Body of pancreas (tissue), 4 donors: ENCODE data around the gene LTBR. TPM values are rescaled to one million over a fixed set of nuclear protein-coding genes. Genes with fewer than 3 reads are reported as not detected.

ENCODE experiments used
- ATAC-seq: fragments of 150-250 bp; one replicate; pipeline ENCODE4 v1.9.1; 2016
- DNase-seq, 4 donors: peaks; one replicate each; pipeline ENCODE4 v3.0.0-alpha.2; 2019
- H3K27ac ChIP-seq, 4 donors: fragments of 200-600 bp; sonication (generic); 1 replicate in 3 of 4; 2 replicates in 1 of 4; pipeline versions ENCODE4 v1.5.1 to v1.6.1; 2016 to 2019; ENCODE audit warnings: mild to moderate bottlenecking in 1 of 4, mixed read lengths in 1 of 4, moderate library complexity in 1 of 4
- H3K27me3 ChIP-seq, 2 donors: fragments of 200-600 bp; sonication (generic); one replicate each; pipeline ENCODE4 v1.6.0; 2016; ENCODE audit warnings: mild to moderate bottlenecking in 1 of 2
- H3K36me3 ChIP-seq, 2 donors: fragments of 200-600 bp; sonication (generic); replicated peaks in 1 of 2; 2 replicates each; pipeline ENCODE4 v1.5.1; 2016; ENCODE audit warnings: low read depth in 2 of 2; ENCODE audit not compliant: insufficient read depth in 1 of 2
- H3K4me1 ChIP-seq: fragments of 200-600 bp; sonication (generic); one replicate; pipeline ENCODE4 v1.6.0; 2016
- H3K4me3 ChIP-seq, 2 donors: fragments of 200-600 bp; sonication (generic); 1 replicate in 1 of 2; 2 replicates in 1 of 2; pipeline ENCODE4 v1.5.1; 2016 to 2019
- H3K9me3 ChIP-seq, 3 donors: fragments of 200-600 bp; sonication (generic); 1 replicate in 2 of 3; 2 replicates in 1 of 3; pipeline ENCODE4 v1.5.1; 2016
- POLR2A ChIP-seq, 3 donors: fragments of 450-650 bp; IDR thresholded peaks; one replicate each; pipeline ENCODE4 v1.6.1; 2016; ENCODE audit warnings: antibody characterized with exemption in 3 of 3, mild to moderate bottlenecking in 2 of 3
- WGBS, 2 donors: methylation state at CpG; one replicate each; pipeline ENCODE4 v1.1.5; 2017; 5-methylcytosine and 5-hydroxymethylcytosine counted together
- intact Hi-C: fragments of 100-400 bp; cut with DNase I; formaldehyde crosslinking; loops from one replicate; pipeline ENCODE4 v1.15.1; 2023
- small RNA-seq: library from RNA; depleted of rRNA; stranded (forward); fragments of <200 nt; gene quantifications from one replicate; pipeline ENCODE3, GENCODE V24; 2016
- total RNA-seq, 2 donors: library from RNA; depleted of rRNA; stranded (reverse); fragments of >200 nt; gene quantifications; one replicate each; pipeline ENCODE4 v1.1.0, GENCODE V29; 2016
- TF ChIP-seq, protein P1 (sequence below), 7 experiments: fragments of 450-650 bp in 4 of 7; fragments of 200-600 bp in 3 of 7; sonication (generic) in 3 of 7; IDR thresholded peaks; one replicate each; pipeline ENCODE4 v1.5.1; 2016 to 2019; ENCODE audit warnings: antibody characterized with exemption in 7 of 7

The LTBR gene
- total RNA-seq, 2 donors from 2014 or later: 111 to 173 TPM

DNA sequence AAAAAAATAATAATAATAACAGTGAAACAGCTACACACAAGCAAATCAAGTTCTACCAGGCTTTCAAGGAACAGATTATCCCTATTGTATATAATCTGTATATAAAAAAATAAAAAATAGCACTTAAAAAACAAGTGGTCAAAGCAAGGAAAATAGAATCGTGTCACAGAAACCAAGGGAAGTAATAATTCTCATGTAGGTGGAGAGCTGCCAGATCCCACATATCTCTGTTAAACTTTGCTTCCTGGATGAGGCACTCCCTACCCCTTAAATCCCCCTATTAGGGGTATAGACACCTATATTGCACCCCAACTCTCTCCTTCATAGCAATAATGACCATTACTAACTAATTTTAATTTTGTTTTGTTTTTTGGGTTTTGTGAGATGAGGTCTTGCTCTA lies 56.4 kb downstream of the LTBR start:
- no peaks in the 10 kb centered on the region for H3K36me3 ChIP-seq
- ATAC-seq: no peak
- H3K4me3 ChIP-seq: no peak overlapping the region
- no peaks in the 10 kb centered on the region for H3K9me3 ChIP-seq
- no peak for TF ChIP-seq POLR2A (IDR thresholded peaks at IDR 0.05)
- TF ChIP-seq, protein P1, sequence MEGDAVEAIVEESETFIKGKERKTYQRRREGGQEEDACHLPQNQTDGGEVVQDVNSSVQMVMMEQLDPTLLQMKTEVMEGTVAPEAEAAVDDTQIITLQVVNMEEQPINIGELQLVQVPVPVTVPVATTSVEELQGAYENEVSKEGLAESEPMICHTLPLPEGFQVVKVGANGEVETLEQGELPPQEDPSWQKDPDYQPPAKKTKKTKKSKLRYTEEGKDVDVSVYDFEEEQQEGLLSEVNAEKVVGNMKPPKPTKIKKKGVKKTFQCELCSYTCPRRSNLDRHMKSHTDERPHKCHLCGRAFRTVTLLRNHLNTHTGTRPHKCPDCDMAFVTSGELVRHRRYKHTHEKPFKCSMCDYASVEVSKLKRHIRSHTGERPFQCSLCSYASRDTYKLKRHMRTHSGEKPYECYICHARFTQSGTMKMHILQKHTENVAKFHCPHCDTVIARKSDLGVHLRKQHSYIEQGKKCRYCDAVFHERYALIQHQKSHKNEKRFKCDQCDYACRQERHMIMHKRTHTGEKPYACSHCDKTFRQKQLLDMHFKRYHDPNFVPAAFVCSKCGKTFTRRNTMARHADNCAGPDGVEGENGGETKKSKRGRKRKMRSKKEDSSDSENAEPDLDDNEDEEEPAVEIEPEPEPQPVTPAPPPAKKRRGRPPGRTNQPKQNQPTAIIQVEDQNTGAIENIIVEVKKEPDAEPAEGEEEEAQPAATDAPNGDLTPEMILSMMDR (IDR thresholded peaks at IDR 0.05): no peak
- no peak overlapping the region for H3K27ac ChIP-seq
- intact Hi-C loops: no loop called here
- WGBS, 2 donors: 38 to 55% methylated on average over 1 of the region's 1 CpG
- H3K27me3 ChIP-seq: no peaks in the 10 kb centered on the region
- DNase-seq: no peak
- no peaks in the 10 kb centered on the region for H3K4me1 ChIP-seq

Small RNA genes lying within 50 kb of the gene (small RNA-seq; reads per million reads assigned to genes)
- gene RN7SL391P: not detected

Other genes with a start within 250 kb of the LTBR start
- gene CD9, start 183.8 kb upstream of the LTBR start, total RNA-seq: 10 to 100 TPM; 66.6 to 91.3 TPM
- 10 to 100 TPM in 1 of 2 donors, 1 to 10 TPM in 1; 7.0 to 16.2 TPM for gene PLEKHG6, start 73.5 kb upstream of the LTBR start, total RNA-seq
- gene TNFRSF1A, start 42.1 kb upstream of the LTBR start, total RNA-seq: 10 to 100 TPM; 54.5 to 92.0 TPM
- gene SCNN1A, start 8.6 kb upstream of the LTBR start, total RNA-seq: 100 to 1,000 TPM in 1 of 2 donors, 10 to 100 TPM in 1; 62.5 to 112 TPM
- not detected for gene CD27, start 60.8 kb downstream of the LTBR start, total RNA-seq
- gene TAPBPL, start 67.9 kb downstream of the LTBR start, total RNA-seq: 10 to 100 TPM; 14.5 to 36.3 TPM
- gene VAMP1, start 86.5 kb downstream of the LTBR start, total RNA-seq: 1 to 10 TPM; 2.9 to 5.9 TPM
- 10 to 100 TPM; 23.6 to 25.1 TPM for gene MRPL51, start 109.1 kb downstream of the LTBR start, total RNA-seq
- gene NCAPD2, start 109.9 kb downstream of the LTBR start, total RNA-seq: 10 to 100 TPM in 1 of 2 donors, 1 to 10 TPM in 1; 9.3 to 46.1 TPM
- gene GAPDH, start 150.4 kb downstream of the LTBR start, total RNA-seq: 100 to 1,000 TPM; 311 to 476 TPM
- 10 to 100 TPM; 11.4 to 13.2 TPM for gene IFFO1, start 171.9 kb downstream of the LTBR start, total RNA-seq
- gene NOP2, start 184.1 kb downstream of the LTBR start, total RNA-seq: 10 to 100 TPM; 10.9 to 83.1 TPM
- 100 to 1,000 TPM; 114 to 122 TPM for gene CHD4, start 223.2 kb downstream of the LTBR start, total RNA-seq